Neural cell (in vitro differentiated cells): ENCODE measurements around the gene HYOU1. TPM values are rescaled to one million over a fixed set of nuclear protein-coding genes. Genes with fewer than 3 reads are reported as not detected.
"Not testable (repeated sequence)": the region's sequence is repeated elsewhere in the genome, so short reads cannot be mapped to it uniquely, and the experiment has no call there.

Source experiments
- H2AFZ ChIP-seq: fragments of 200-600, 300-800 bp; sonication (generic), shearing (Covaris generic); 2 replicates; pipeline ENCODE4 v1.6.0; 2014; ENCODE audit warnings: low read depth, mild to moderate bottlenecking, antibody characterized with exemption, low read length, moderate library complexity
- H3F3A ChIP-seq: fragments of 200-600 bp; shearing (Covaris generic); 2 replicates; pipeline ENCODE4 v1.6.1; 2016; ENCODE audit warnings: mild to moderate bottlenecking, moderate library complexity, mixed read lengths, antibody characterized with exemption, low read length; ENCODE audit not compliant: insufficient read depth, poor library complexity, severe bottlenecking
- H3K27ac ChIP-seq: fragments of 200-600, 300-800 bp; sonication (generic), shearing (Covaris generic); 2 replicates; pipeline ENCODE4 v1.5.1; 2014; ENCODE audit warnings: mild to moderate bottlenecking, low read length, moderate library complexity
- H3K27me3 ChIP-seq: fragments of 300-800, 200-600 bp; sonication (generic), shearing (Covaris generic); 2 replicates; pipeline ENCODE4 v1.6.0; 2014; ENCODE audit warnings: mild to moderate bottlenecking, low read depth, low read length, moderate library complexity; ENCODE audit not compliant: insufficient read depth
- H3K36me3 ChIP-seq: fragments of 300-800, 200-600 bp; sonication (generic), shearing (Covaris generic); 2 replicates; pipeline ENCODE4 v1.5.1; 2014; ENCODE audit warnings: mild to moderate bottlenecking, antibody characterized with exemption, low read length, moderate library complexity; ENCODE audit not compliant: insufficient read depth
- H3K4me2 ChIP-seq: fragments of 300-800, 200-600 bp; sonication (generic), shearing (Covaris generic); 2 replicates; pipeline ENCODE4 v1.6.0; 2014; ENCODE audit warnings: mild to moderate bottlenecking, low read length
- H3K4me3 ChIP-seq: fragments of 300-800, 200-600 bp; sonication (generic), shearing (Covaris generic); 2 replicates; pipeline ENCODE4 v1.5.1; 2014; ENCODE audit warnings: mild to moderate bottlenecking, low read length, moderate library complexity
- H3K79me2 ChIP-seq: fragments of 200-600 bp; shearing (Covaris generic); replicated peaks from 2 replicates; pipeline ENCODE4 v1.6.0; 2014; ENCODE audit warnings: mild to moderate bottlenecking, low read length, moderate library complexity; ENCODE audit not compliant: insufficient read depth
- H3K9ac ChIP-seq: fragments of 300-800, 200-600 bp; sonication (generic), shearing (Covaris generic); 2 replicates; pipeline ENCODE4 v1.6.1; 2016; ENCODE audit warnings: mild to moderate bottlenecking, low read length, mixed read lengths
- H3K9me2 ChIP-seq: fragments of 200-600 bp; shearing (Covaris generic); 2 replicates; pipeline ENCODE4 v1.6.1; 2016; ENCODE audit warnings: mild to moderate bottlenecking, low read length, mixed read lengths; ENCODE audit not compliant: insufficient read depth
- H3K9me3 ChIP-seq: fragments of 200-600, 300-800 bp; sonication (generic), shearing (Covaris generic); 2 replicates; pipeline ENCODE4 v1.6.1; 2016; ENCODE audit warnings: mild to moderate bottlenecking, mixed run types, low read length, moderate library complexity, mixed read lengths
- H4K20me1 ChIP-seq: fragments of 200-600 bp; shearing (Covaris generic); 2 replicates; pipeline ENCODE4 v1.6.1; 2016; ENCODE audit warnings: mild to moderate bottlenecking, mixed run types; ENCODE audit not compliant: insufficient read depth
- EP300 ChIP-seq: fragments of 450-650 bp; conservative IDR thresholded peaks from 2 replicates; pipeline ENCODE4 v1.6.1; 2014; ENCODE audit warnings: antibody characterized with exemption, mild to moderate bottlenecking, moderate library complexity; ENCODE audit not compliant: poor library complexity, severe bottlenecking
- EZH2 ChIP-seq: fragments of 200-600, 300-800 bp; shearing (Covaris generic), sonication (generic); IDR thresholded peaks from 2 replicates; pipeline ENCODE4 v1.6.1; 2014; ENCODE audit warnings: antibody characterized with exemption, low read length, borderline replicate concordance, mild to moderate bottlenecking; ENCODE audit not compliant: insufficient read depth, poor library complexity, severe bottlenecking
- MXI1 ChIP-seq: fragments of 450-650 bp; conservative IDR thresholded peaks from 2 replicates; pipeline ENCODE4 v1.6.1; 2014; ENCODE audit warnings: antibody characterized with exemption, mild to moderate bottlenecking; ENCODE audit not compliant: poor library complexity, severe bottlenecking
- POLR2AphosphoS5 ChIP-seq: IDR thresholded peaks from 2 replicates; pipeline ENCODE4 v1.6.1; 2012
- RAD21 ChIP-seq: fragments of 450-650 bp; conservative IDR thresholded peaks from 2 replicates; pipeline ENCODE4 v1.6.1; 2014; ENCODE audit warnings: antibody characterized with exemption, mild to moderate bottlenecking, moderate library complexity
- SMC3 ChIP-seq: fragments of 450-650 bp; conservative IDR thresholded peaks from 2 replicates; pipeline ENCODE4 v1.6.1; 2014; ENCODE audit warnings: antibody characterized with exemption, mild to moderate bottlenecking, moderate library complexity; ENCODE audit not compliant: poor library complexity
- TAF1 ChIP-seq: IDR thresholded peaks from 2 replicates; pipeline ENCODE4 v1.6.1; 2012; ENCODE audit warnings: low read depth
- polyA plus RNA-seq: library from polyadenylated mRNA; depleted of rRNA; stranded (reverse); fragments of >200 nt; gene quantifications from 2 replicates; pipeline ENCODE4 v1.2.3, GENCODE V29; 2014
- TF ChIP-seq, protein P1 (sequence below): IDR thresholded peaks from 2 replicates; pipeline ENCODE4 v1.6.1; 2012; ENCODE audit warnings: borderline replicate concordance
- TF ChIP-seq, protein P2 (sequence below): fragments of 450-650 bp; IDR thresholded peaks from 2 replicates; pipeline ENCODE4 v1.5.1; 2014; ENCODE audit warnings: antibody characterized with exemption, mild to moderate bottlenecking, moderate library complexity; ENCODE audit not compliant: poor library complexity, severe bottlenecking

HYOU1 gene
- polyA plus RNA-seq, 1 donor from 2014 or later: 68.4 TPM

GRCh38 chr11:119038884-119039283 lies 18.1 kb downstream of the HYOU1 start:
- Histone ChIP-seq H3F3A (no peaks in the 10 kb centered on the region), H3K27ac (no peak overlapping the region), H4K20me1 (no peaks in the 10 kb centered on the region), H3K79me2 (no peaks in the 10 kb centered on the region), H3K4me3 (no peak overlapping the region), H3K36me3 (no peaks in the 10 kb centered on the region), H3K9ac (no peak overlapping the region), H3K9me3 (no peaks in the 10 kb centered on the region), H3K9me2 (no peaks in the 10 kb centered on the region), H3K4me2 (no peak overlapping the region), H3K27me3 (no peaks in the 10 kb centered on the region), H2AFZ (no peak overlapping the region)
- TF ChIP-seq EZH2: no peak
- TF ChIP-seq MXI1: no peak
- TF ChIP-seq, protein P1, sequence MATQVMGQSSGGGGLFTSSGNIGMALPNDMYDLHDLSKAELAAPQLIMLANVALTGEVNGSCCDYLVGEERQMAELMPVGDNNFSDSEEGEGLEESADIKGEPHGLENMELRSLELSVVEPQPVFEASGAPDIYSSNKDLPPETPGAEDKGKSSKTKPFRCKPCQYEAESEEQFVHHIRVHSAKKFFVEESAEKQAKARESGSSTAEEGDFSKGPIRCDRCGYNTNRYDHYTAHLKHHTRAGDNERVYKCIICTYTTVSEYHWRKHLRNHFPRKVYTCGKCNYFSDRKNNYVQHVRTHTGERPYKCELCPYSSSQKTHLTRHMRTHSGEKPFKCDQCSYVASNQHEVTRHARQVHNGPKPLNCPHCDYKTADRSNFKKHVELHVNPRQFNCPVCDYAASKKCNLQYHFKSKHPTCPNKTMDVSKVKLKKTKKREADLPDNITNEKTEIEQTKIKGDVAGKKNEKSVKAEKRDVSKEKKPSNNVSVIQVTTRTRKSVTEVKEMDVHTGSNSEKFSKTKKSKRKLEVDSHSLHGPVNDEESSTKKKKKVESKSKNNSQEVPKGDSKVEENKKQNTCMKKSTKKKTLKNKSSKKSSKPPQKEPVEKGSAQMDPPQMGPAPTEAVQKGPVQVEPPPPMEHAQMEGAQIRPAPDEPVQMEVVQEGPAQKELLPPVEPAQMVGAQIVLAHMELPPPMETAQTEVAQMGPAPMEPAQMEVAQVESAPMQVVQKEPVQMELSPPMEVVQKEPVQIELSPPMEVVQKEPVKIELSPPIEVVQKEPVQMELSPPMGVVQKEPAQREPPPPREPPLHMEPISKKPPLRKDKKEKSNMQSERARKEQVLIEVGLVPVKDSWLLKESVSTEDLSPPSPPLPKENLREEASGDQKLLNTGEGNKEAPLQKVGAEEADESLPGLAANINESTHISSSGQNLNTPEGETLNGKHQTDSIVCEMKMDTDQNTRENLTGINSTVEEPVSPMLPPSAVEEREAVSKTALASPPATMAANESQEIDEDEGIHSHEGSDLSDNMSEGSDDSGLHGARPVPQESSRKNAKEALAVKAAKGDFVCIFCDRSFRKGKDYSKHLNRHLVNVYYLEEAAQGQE: no peak
- no peak for TF ChIP-seq TAF1
- no peak for TF ChIP-seq POLR2AphosphoS5
- no peak for TF ChIP-seq RAD21
- no peak for TF ChIP-seq SMC3

DNA sequence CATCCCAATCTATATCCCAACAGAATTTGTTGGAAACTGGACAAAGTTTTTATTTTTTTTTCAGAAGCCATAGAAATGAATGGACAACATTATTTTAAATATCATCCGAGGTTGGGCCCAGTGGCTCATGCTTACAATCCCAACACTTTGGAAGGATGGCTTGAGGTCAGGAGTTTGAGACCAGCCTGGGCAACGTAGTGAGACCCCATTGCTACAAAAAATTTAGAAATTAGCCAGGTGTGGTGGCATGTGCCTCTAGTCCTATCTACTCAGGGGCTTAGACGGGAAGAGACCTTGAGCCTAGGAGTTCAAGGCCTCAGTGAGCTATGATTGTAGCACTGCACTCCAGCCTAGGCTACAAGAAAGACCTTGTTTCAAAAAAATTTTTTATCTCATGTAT lies 22.2 kb downstream of the HYOU1 start:
- Histone ChIP-seq H3K27ac (no peak overlapping the region), H3K27me3 (no peaks in the 10 kb centered on the region), H3K9me2 (no peaks in the 10 kb centered on the region), H3K36me3 (no peaks in the 10 kb centered on the region), H3K4me3 (no peak overlapping the region), H3F3A (no peaks in the 10 kb centered on the region), H4K20me1 (no peaks in the 10 kb centered on the region), H3K79me2 (peaks cover under 1% of the 10 kb centered on the region), H3K4me2 (no peak overlapping the region), H3K9me3 (no peaks in the 10 kb centered on the region), H3K9ac (no peak overlapping the region), H2AFZ (no peak overlapping the region)
- TF ChIP-seq, protein P2, sequence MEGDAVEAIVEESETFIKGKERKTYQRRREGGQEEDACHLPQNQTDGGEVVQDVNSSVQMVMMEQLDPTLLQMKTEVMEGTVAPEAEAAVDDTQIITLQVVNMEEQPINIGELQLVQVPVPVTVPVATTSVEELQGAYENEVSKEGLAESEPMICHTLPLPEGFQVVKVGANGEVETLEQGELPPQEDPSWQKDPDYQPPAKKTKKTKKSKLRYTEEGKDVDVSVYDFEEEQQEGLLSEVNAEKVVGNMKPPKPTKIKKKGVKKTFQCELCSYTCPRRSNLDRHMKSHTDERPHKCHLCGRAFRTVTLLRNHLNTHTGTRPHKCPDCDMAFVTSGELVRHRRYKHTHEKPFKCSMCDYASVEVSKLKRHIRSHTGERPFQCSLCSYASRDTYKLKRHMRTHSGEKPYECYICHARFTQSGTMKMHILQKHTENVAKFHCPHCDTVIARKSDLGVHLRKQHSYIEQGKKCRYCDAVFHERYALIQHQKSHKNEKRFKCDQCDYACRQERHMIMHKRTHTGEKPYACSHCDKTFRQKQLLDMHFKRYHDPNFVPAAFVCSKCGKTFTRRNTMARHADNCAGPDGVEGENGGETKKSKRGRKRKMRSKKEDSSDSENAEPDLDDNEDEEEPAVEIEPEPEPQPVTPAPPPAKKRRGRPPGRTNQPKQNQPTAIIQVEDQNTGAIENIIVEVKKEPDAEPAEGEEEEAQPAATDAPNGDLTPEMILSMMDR: no peak
- TF ChIP-seq SMC3 (no peak), TAF1 (no peak), POLR2AphosphoS5 (no peak), EP300 (no peak), MXI1 (no peak), EZH2 (no peak), RAD21 (no peak)
- TF ChIP-seq, protein P1: no peak

- not testable (repeated sequence) for H3K4me2 ChIP-seq, H2AFZ ChIP-seq, H3K79me2 ChIP-seq, H3K27me3 ChIP-seq, H3K36me3 ChIP-seq, H3F3A ChIP-seq, H4K20me1 ChIP-seq, H3K9me2 ChIP-seq, H3K9me3 ChIP-seq, H3K4me3 ChIP-seq, H3K9ac ChIP-seq, H3K27ac ChIP-seq
These were observed 23.6 kb downstream of the HYOU1 start for GRCh38 chr11:119033421-119033820.
